Medulla oblongata (tissue), 1 donor: ENCODE results near the gene COMMD10.

Experiments
- DNase-seq: peaks from one replicate; pipeline ENCODE4 v3.0.0-alpha.2; 2015; ENCODE audit errors: extremely low spot score

COMMD10 gene

GRCh38 chr5:116216246-116216645 is 131.4 kb downstream of the COMMD10 start:
- no peak for DNase-seq

GRCh38 chr5:116225281-116225922 is 140.6 kb downstream of the COMMD10 start:
- no peak for DNase-seq

- DNase-seq = no peak
Measured at GRCh38 chr5:116229131-116229689, 144.4 kb downstream of the COMMD10 start.

- DNase-seq = no peak
Measured at GRCh38 chr5:116231288-116231687, 146.5 kb downstream of the COMMD10 start.

- DNase-seq = no peak
Measured at GRCh38 chr5:116234681-116235080, 149.9 kb downstream of the COMMD10 start.

GRCh38 chr5:116237917-116238500 is 153.2 kb downstream of the COMMD10 start:
- DNase-seq = no peak

- DNase-seq = no peak
Measured at GRCh38 chr5:116242343-116242742, 157.5 kb downstream of the COMMD10 start.

GRCh38 chr5:116248432-116248831 is 163.6 kb downstream of the COMMD10 start:
- no peak for DNase-seq

- DNase-seq = no peak
Measured at GRCh38 chr5:116249648-116250047, 164.8 kb downstream of the COMMD10 start.

- no peak for DNase-seq
Measured at GRCh38 chr5:116256717-116257116, 171.9 kb downstream of the COMMD10 start.

GRCh38 chr5:116265471-116265870 is 180.6 kb downstream of the COMMD10 start:
- DNase-seq = no peak

GRCh38 chr5:116271446-116272025 is 186.7 kb downstream of the COMMD10 start:
- DNase-seq = no peak

GRCh38 chr5:116272281-116272941 is 187.6 kb downstream of the COMMD10 start:
- peak; percentile 4 for DNase-seq

- DNase-seq = no peak
Measured at GRCh38 chr5:116273448-116274242, 188.8 kb downstream of the COMMD10 start.

GRCh38 chr5:116274251-116274650 is 189.4 kb downstream of the COMMD10 start:
- DNase-seq = no peak

GRCh38 chr5:116275282-116275681 is 190.5 kb downstream of the COMMD10 start:
- no peak for DNase-seq

GRCh38 chr5:116276952-116277351 is 192.1 kb downstream of the COMMD10 start:
- DNase-seq = no peak

GRCh38 chr5:116280149-116280803 is 195.5 kb downstream of the COMMD10 start:
- no peak for DNase-seq

GRCh38 chr5:116281309-116281708 is 196.5 kb downstream of the COMMD10 start:
- no peak for DNase-seq

- DNase-seq = no peak
Measured at GRCh38 chr5:116288524-116288923, 203.7 kb downstream of the COMMD10 start.

- DNase-seq = no peak
Measured at GRCh38 chr5:116289276-116289675, 204.5 kb downstream of the COMMD10 start.
